K562 (cell line): ENCODE results near the gene C16orf74. TPM values are rescaled to one million over a fixed set of nuclear protein-coding genes. Genes with fewer than 3 reads are reported as not detected.

Experiments
- BDP1 ChIP-seq: IDR thresholded peaks from 3 replicates; pipeline ENCODE4 v1.6.1; 2011; ENCODE audit not compliant: insufficient read length, insufficient read depth
- CTBP1 ChIP-seq: fragments of 450-650 bp; IDR thresholded peaks from 2 replicates; pipeline ENCODE4 v1.6.1; 2016; ENCODE audit warnings: borderline replicate concordance
- HDAC1 ChIP-seq, 2 experiments: fragments of 450-650 bp; IDR thresholded peaks; 2 replicates each; pipeline ENCODE4 v1.6.1; 2016 to 2017; ENCODE audit warnings: inconsistent platforms in 1 of 2, mild to moderate bottlenecking in 1 of 2, moderate library complexity in 1 of 2
- IRF2 ChIP-seq: sonication (generic); formaldehyde crosslinking; IDR thresholded peaks from 2 replicates; pipeline ENCODE4 v1.8.1; 2022; ENCODE audit warnings: mild to moderate bottlenecking, missing genetic modification reagents
- SIN3A ChIP-seq, 2 experiments: fragments of 150-350 bp in 1 of 2; IDR thresholded peaks; 2 replicates each; pipeline ENCODE4 v1.6.1; 2011 to 2016; ENCODE audit warnings: borderline replicate concordance in 2 of 2, low read depth in 2 of 2, low read length in 2 of 2, mild to moderate bottlenecking in 2 of 2, moderate library complexity in 2 of 2; ENCODE audit not compliant: control insufficient read depth in 1 of 2
- ZNF212 ChIP-seq: fragments of 450-650 bp; formaldehyde crosslinking; IDR thresholded peaks from 2 replicates; pipeline ENCODE4 v1.4.0; 2020; ENCODE audit warnings: mild to moderate bottlenecking
- ZNF239 ChIP-seq: fragments of 250-450 bp; sonication (Bioruptor Pico); IDR thresholded peaks from 2 replicates; pipeline ENCODE4 v1.4.0; 2020; ENCODE audit warnings: mild to moderate bottlenecking
- polyA plus RNA-seq, 8 experiments: library from polyadenylated mRNA; depleted of rRNA in 4 of 8; stranded (reverse) in 5 of 8; unstranded in 3 of 8; fragments of >200 nt; fragmentation: Nextera tagmentation in 2 of 8; fragmentation: Illumina TruSeq in 1 of 8; extraction: Ambion mirVana in 2 of 8; extraction: Trizol in 1 of 8; gene quantifications; 2 replicates each; pipeline versions ENCODE4 v1.2.1 to v1.2.3, GENCODE V29; 2011 to 2014; ENCODE audit warnings: inconsistent platforms in 1 of 8, missing spikeins in 1 of 8
- total RNA-seq, 7 experiments: library from RNA; depleted of rRNA in 6 of 7; stranded (reverse); fragments of >200 nt in 6 of 7; fragmentation: Illumina TruSeq in 2 of 7; extraction: Trizol in 2 of 7; gene quantifications; 2 replicates each; pipeline versions ENCODE4 v1.2.1 to v1.2.3, GENCODE V29; 2011 to 2021; ENCODE audit warnings: low replicate concordance in 1 of 7
- TF ChIP-seq, protein P1 (sequence below): fragments of 450-650 bp; formaldehyde crosslinking; IDR thresholded peaks from 2 replicates; pipeline ENCODE4 v1.4.0; 2020; ENCODE audit warnings: mild to moderate bottlenecking, moderate library complexity
- TF ChIP-seq, protein P2 (sequence below): fragments of 450-650 bp; IDR thresholded peaks from 2 replicates; pipeline ENCODE4 v1.6.1; 2014; ENCODE audit warnings: low read depth, mild to moderate bottlenecking, moderate library complexity, borderline replicate concordance
- TF ChIP-seq, protein P3 (sequence below): fragments of 450-650 bp; IDR thresholded peaks from 2 replicates; pipeline ENCODE4 v1.6.1; 2018; ENCODE audit warnings: mild to moderate bottlenecking, low read depth; ENCODE audit not compliant: partially characterized antibody
- TF ChIP-seq, protein P4 (sequence below): fragments of 450-650 bp; IDR thresholded peaks from 2 replicates; pipeline ENCODE4 v1.6.1; 2016; ENCODE audit warnings: borderline replicate concordance
- TF ChIP-seq, protein P5 (sequence below), 3 experiments: fragments of 200-800 bp in 1 of 3; sonication (Bioruptor generic) in 1 of 3; sonication (generic) in 1 of 3; formaldehyde crosslinking in 1 of 3; IDR thresholded peaks; 2 replicates each; pipeline versions ENCODE4 v1.6.1 to v1.8.0; 2016 to 2022; ENCODE audit warnings: mild to moderate bottlenecking in 2 of 3, missing compliant biosample characterization in 2 of 3, missing genetic modification characterization in 2 of 3, missing genetic modification reagents in 1 of 3
- TF ChIP-seq, protein P6 (sequence below): sonication (generic); formaldehyde crosslinking; IDR thresholded peaks from 2 replicates; pipeline ENCODE4 v1.8.0; 2022; ENCODE audit warnings: missing genetic modification reagents, mild to moderate bottlenecking, moderate library complexity, borderline replicate concordance
- TF ChIP-seq, protein P7 (sequence below), 2 experiments: IDR thresholded peaks; 2 replicates each; pipeline ENCODE4 v1.6.1; 2012; ENCODE audit warnings: improper control_type of control experiment in 2 of 2, low read depth in 2 of 2, low read length in 2 of 2, borderline replicate concordance in 1 of 2

Gene C16orf74
- total and polyA plus RNA-seq, 9 of the 15 experiments (the other 6 are each of a cell fraction or from before 2014, with no cell fraction given) = not detected

DNA sequence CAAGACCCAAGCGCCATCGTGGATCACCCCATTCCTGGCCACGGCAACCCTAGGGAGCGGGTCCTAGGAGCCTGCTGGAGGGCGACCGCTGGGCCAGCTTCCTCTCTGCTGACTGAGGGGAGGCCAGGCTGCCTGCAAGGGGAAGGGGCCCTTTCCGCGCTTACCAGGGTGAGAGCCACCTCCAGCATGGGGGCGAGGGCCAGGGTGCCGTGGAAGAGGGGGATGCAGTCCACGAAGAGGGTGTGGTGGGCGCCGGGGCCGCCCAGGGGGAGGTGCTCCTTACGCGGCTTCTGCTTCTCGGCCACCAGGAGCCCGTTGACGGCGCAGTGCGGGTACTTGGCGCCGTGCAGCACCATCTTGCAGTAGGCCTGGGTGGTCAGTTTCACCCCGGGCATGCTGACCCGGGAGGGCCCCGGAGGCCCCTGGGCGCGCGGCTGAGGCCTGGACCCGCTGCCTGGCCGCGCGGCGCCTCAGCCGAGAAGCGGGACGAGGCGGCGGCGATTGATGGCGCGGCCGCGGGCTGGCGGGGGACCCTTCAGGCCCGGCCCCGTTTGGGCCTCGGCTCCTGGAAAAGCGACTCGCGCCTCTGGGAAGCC is 48.1 kb upstream of the C16orf74 start (continued):
- TF ChIP-seq, protein P1, sequence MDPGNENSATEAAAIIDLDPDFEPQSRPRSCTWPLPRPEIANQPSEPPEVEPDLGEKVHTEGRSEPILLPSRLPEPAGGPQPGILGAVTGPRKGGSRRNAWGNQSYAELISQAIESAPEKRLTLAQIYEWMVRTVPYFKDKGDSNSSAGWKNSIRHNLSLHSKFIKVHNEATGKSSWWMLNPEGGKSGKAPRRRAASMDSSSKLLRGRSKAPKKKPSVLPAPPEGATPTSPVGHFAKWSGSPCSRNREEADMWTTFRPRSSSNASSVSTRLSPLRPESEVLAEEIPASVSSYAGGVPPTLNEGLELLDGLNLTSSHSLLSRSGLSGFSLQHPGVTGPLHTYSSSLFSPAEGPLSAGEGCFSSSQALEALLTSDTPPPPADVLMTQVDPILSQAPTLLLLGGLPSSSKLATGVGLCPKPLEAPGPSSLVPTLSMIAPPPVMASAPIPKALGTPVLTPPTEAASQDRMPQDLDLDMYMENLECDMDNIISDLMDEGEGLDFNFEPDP (CRISPR knock-in tag) = no peak
- TF ChIP-seq ZNF239 (CRISPR knock-in tag) = no peak
- no peak for TF ChIP-seq CTBP1
- TF ChIP-seq HDAC1 (IDR thresholded peaks at IDR 0.05) = 0 out of 4 replicates have a peak, but pooled peaks of 1 of the 2 experiments have one; percentile 12
- TF ChIP-seq, protein P2, sequence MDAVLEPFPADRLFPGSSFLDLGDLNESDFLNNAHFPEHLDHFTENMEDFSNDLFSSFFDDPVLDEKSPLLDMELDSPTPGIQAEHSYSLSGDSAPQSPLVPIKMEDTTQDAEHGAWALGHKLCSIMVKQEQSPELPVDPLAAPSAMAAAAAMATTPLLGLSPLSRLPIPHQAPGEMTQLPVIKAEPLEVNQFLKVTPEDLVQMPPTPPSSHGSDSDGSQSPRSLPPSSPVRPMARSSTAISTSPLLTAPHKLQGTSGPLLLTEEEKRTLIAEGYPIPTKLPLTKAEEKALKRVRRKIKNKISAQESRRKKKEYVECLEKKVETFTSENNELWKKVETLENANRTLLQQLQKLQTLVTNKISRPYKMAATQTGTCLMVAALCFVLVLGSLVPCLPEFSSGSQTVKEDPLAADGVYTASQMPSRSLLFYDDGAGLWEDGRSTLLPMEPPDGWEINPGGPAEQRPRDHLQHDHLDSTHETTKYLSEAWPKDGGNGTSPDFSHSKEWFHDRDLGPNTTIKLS = no peak
- no peak for TF ChIP-seq BDP1
- TF ChIP-seq IRF2 (CRISPR knock-in tag) = no peak
- TF ChIP-seq, protein P3, sequence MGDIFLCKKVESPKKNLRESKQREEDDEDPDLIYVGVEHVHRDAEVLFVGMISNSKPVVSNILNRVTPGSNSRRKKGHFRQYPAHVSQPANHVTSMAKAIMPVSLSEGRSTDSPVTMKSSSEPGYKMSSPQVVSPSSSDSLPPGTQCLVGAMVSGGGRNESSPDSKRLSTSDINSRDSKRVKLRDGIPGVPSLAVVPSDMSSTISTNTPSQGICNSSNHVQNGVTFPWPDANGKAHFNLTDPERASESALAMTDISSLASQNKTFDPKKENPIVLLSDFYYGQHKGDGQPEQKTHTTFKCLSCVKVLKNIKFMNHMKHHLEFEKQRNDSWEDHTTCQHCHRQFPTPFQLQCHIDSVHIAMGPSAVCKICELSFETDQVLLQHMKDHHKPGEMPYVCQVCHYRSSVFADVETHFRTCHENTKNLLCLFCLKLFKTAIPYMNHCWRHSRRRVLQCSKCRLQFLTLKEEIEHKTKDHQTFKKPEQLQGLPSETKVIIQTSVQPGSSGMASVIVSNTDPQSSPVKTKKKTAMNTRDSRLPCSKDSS = no peak
- TF ChIP-seq, protein P4, sequence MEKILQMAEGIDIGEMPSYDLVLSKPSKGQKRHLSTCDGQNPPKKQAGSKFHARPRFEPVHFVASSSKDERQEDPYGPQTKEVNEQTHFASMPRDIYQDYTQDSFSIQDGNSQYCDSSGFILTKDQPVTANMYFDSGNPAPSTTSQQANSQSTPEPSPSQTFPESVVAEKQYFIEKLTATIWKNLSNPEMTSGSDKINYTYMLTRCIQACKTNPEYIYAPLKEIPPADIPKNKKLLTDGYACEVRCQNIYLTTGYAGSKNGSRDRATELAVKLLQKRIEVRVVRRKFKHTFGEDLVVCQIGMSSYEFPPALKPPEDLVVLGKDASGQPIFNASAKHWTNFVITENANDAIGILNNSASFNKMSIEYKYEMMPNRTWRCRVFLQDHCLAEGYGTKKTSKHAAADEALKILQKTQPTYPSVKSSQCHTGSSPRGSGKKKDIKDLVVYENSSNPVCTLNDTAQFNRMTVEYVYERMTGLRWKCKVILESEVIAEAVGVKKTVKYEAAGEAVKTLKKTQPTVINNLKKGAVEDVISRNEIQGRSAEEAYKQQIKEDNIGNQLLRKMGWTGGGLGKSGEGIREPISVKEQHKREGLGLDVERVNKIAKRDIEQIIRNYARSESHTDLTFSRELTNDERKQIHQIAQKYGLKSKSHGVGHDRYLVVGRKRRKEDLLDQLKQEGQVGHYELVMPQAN = peak; percentile 56
- TF ChIP-seq, protein P5, sequence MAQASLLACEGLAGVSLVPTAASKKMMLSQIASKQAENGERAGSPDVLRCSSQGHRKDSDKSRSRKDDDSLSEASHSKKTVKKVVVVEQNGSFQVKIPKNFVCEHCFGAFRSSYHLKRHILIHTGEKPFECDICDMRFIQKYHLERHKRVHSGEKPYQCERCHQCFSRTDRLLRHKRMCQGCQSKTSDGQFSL (CRISPR knock-in tag; IDR thresholded peaks at IDR 0.05) = no peak
- TF ChIP-seq, protein P5 (tag; IDR thresholded peaks at IDR 0.05) = no peak
- TF ChIP-seq, protein P6, sequence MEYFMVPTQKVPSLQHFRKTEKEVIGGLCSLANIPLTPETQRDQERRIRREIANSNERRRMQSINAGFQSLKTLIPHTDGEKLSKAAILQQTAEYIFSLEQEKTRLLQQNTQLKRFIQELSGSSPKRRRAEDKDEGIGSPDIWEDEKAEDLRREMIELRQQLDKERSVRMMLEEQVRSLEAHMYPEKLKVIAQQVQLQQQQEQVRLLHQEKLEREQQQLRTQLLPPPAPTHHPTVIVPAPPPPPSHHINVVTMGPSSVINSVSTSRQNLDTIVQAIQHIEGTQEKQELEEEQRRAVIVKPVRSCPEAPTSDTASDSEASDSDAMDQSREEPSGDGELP = no peak
- peak in 1 of 2 experiments; percentile 59; a peak in 2 of 4 replicates for TF ChIP-seq SIN3A (IDR thresholded peaks at IDR 0.05; ENCODE audit: borderline replicate concordance in 2 of 2, control insufficient read depth in 1 of 2, low read depth in 2 of 2, low read length in 2 of 2)
- no peak for TF ChIP-seq ZNF212 (CRISPR knock-in tag)
- TF ChIP-seq, protein P7, sequence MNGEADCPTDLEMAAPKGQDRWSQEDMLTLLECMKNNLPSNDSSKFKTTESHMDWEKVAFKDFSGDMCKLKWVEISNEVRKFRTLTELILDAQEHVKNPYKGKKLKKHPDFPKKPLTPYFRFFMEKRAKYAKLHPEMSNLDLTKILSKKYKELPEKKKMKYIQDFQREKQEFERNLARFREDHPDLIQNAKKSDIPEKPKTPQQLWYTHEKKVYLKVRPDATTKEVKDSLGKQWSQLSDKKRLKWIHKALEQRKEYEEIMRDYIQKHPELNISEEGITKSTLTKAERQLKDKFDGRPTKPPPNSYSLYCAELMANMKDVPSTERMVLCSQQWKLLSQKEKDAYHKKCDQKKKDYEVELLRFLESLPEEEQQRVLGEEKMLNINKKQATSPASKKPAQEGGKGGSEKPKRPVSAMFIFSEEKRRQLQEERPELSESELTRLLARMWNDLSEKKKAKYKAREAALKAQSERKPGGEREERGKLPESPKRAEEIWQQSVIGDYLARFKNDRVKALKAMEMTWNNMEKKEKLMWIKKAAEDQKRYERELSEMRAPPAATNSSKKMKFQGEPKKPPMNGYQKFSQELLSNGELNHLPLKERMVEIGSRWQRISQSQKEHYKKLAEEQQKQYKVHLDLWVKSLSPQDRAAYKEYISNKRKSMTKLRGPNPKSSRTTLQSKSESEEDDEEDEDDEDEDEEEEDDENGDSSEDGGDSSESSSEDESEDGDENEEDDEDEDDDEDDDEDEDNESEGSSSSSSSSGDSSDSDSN (IDR thresholded peaks at IDR 0.05; ENCODE audit: borderline replicate concordance in 1 of 2, low read depth in 2 of 2, low read length in 2 of 2) = no peak
